Measurements from ENCODE around the gene RABL2B. TPM values are rescaled to one million over a fixed set of nuclear protein-coding genes. Genes with fewer than 3 reads are reported as not detected.
A peak's percentile ranks its signal among the peaks of the same experiment; 100 is the strongest.

Gene RABL2B
- total and polyA plus RNA-seq, 2 experiments from 2014 or later: 9.7 to 11.8 TPM

- H3K27me3 ChIP-seq (ENCODE audit: insufficient read depth): peaks cover 52% of the 10 kb centered on the region
- peak overlapping the region; percentile 60; the same call in 1 of the 2 replicates for H3K4me2 ChIP-seq
- Mint-ChIP-seq H3K36me3 (ENCODE audit: low read depth) (no peaks in the 10 kb centered on the region; the same call in 2 of the 3 replicates), H3K9me3 (no peaks in the 10 kb centered on the region; the same call in 2 of the 3 replicates), H3K4me1 (peaks cover 6% of the 10 kb centered on the region), H3K4me3 (no peak overlapping the region; the same call in 2 of the 3 replicates), H3K27ac (no peak overlapping the region), H3K27me3 (ENCODE audit: insufficient read depth, low read depth, poor library complexity) (peaks cover 53% of the 10 kb centered on the region)
- no peaks in the 10 kb centered on the region for H3F3A ChIP-seq (replicated peaks; ENCODE audit: low read depth)
- peak overlapping the region; percentile 40; the same call in 1 of the 2 replicates for H3K4me3 ChIP-seq
- no peaks in the 10 kb centered on the region for H3K79me2 ChIP-seq (replicated peaks; ENCODE audit: insufficient read depth)
- no peak overlapping the region for H2AFZ ChIP-seq
- peaks cover 5% of the 10 kb centered on the region; the same call in 1 of the 2 replicates for H3K4me1 ChIP-seq (ENCODE audit: insufficient read depth)
- DNase-seq (ENCODE audit: low spot score) (peak; percentile 30), ATAC-seq (peak; percentile 11)
- no peaks in the 10 kb centered on the region for H4K20me1 ChIP-seq (replicated peaks; ENCODE audit: insufficient read depth)
- TF ChIP-seq ZNF331 (CRISPR knock-in tag; IDR thresholded peaks at IDR 0.05; ENCODE audit: low read depth): no peak
- no peak for TF ChIP-seq STAT1 (IDR thresholded peaks at IDR 0.05; ENCODE audit: unreplicated experiment)
- TF ChIP-seq EZH2phosphoT487 (IDR thresholded peaks at IDR 0.05; ENCODE audit: unreplicated experiment): no peak
- TF ChIP-seq CREB1 (CRISPR knock-in tag; IDR thresholded peaks at IDR 0.05; ENCODE audit: low read depth): no peak
- TF ChIP-seq EZH2 (IDR thresholded peaks at IDR 0.05; ENCODE audit: low read depth, unreplicated experiment): no peak
- no peak for TF ChIP-seq NANOG (IDR thresholded peaks at IDR 0.05; ENCODE audit: borderline replicate concordance)
- TF ChIP-seq POLR2AphosphoS5 (IDR thresholded peaks at IDR 0.05; ENCODE audit: low read depth): no peak
- TF ChIP-seq ZNF462 (CRISPR knock-in tag; IDR thresholded peaks at IDR 0.05): no peak
- TF ChIP-seq JUNB (IDR thresholded peaks at IDR 0.05; ENCODE audit: unreplicated experiment): no peak
- TF ChIP-seq REST (IDR thresholded peaks at IDR 0.05; ENCODE audit: unreplicated experiment): no peak
- TF ChIP-seq CTCF (conservative IDR thresholded peaks at IDR 0.05; ENCODE audit: low read depth in 2 of 2): no peak
- no peak for TF ChIP-seq ZNF114 (CRISPR knock-in tag; IDR thresholded peaks at IDR 0.05)
- no peak for TF ChIP-seq ETS1 (IDR thresholded peaks at IDR 0.05)
- no peaks in the 10 kb centered on the region for H3K36me3 ChIP-seq (ENCODE audit: insufficient read depth)
- no peak overlapping the region for H3K27ac ChIP-seq (ENCODE audit: low read depth)
- no peaks in the 10 kb centered on the region for H3K9me2 ChIP-seq (ENCODE audit: insufficient read depth)
These were observed 53.2 kb downstream of the RABL2B start for GRCh38 chr22:50730013-50730891.

Data from GM23338 (cell line).